Neural crest cell (in vitro differentiated cells): Measurements from ENCODE around the gene SELENOM. TPM values are rescaled to one million over a fixed set of nuclear protein-coding genes. Genes with fewer than 3 reads are reported as not detected.

Experiments used
- DNase-seq: peaks from one replicate; pipeline ENCODE4 v3.0.0; 2021; ENCODE audit warnings: low read depth, mixed read lengths, low spot score
- H3K27ac Mint-ChIP-seq: one replicate; pipeline ENCODE4 v1.8.0; 2021; ENCODE audit warnings: mild to moderate bottlenecking, mixed read lengths; ENCODE audit not compliant: unreplicated experiment
- H3K27me3 Mint-ChIP-seq: 2 replicates; pipeline ENCODE4 v1.8.0; 2021; ENCODE audit warnings: low read depth, mild to moderate bottlenecking, mixed read lengths
- H3K36me3 Mint-ChIP-seq: 2 replicates; pipeline ENCODE4 v1.8.0; 2021; ENCODE audit warnings: low read depth, mild to moderate bottlenecking, mixed read lengths
- H3K4me1 Mint-ChIP-seq: 2 replicates; pipeline ENCODE4 v1.8.0; 2021; ENCODE audit warnings: mixed read lengths
- H3K4me3 Mint-ChIP-seq: one replicate; pipeline ENCODE4 v1.8.0; 2021; ENCODE audit warnings: mild to moderate bottlenecking, mixed read lengths
- H3K9me3 Mint-ChIP-seq: 2 replicates; pipeline ENCODE4 v1.8.0; 2021; ENCODE audit warnings: mixed read lengths
- CTCF ChIP-seq: fragments of 200-600 bp; sonication (generic); conservative IDR thresholded peaks from 2 replicates; pipeline ENCODE4 v1.5.0; 2021; ENCODE audit warnings: antibody characterized with exemption, mild to moderate bottlenecking
- total RNA-seq: library from RNA; stranded (reverse); gene quantifications from 2 replicates; pipeline ENCODE4 v1.2.1, GENCODE V29; 2021

The SELENOM gene
- total RNA-seq, 1 donor from 2014 or later = 10.1 TPM

DNA sequence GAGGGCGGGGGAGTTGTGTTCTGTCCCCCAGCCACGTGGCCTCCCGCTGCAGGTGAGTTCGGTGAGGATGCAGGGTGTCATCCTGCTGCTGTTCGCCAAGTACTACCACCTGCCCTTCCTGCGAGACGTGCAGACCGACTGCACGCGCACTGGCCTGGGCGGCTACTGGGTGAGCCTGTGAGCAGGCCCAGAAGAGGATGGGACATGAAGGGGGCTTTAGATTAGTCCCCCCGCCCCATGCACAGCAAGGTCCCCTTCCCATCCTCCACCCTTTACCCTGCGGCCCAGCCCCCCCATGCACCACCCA is 19.5 kb upstream of the SELENOM start:
- H3K27ac Mint-ChIP-seq = no peak overlapping the region
- no peak for TF ChIP-seq CTCF
- H3K9me3 Mint-ChIP-seq = no peaks in the 10 kb centered on the region
- H3K36me3 Mint-ChIP-seq = no peaks in the 10 kb centered on the region
- DNase-seq = no peak
- no peak overlapping the region for H3K4me3 Mint-ChIP-seq
- no peaks in the 10 kb centered on the region for H3K27me3 Mint-ChIP-seq
- H3K4me1 Mint-ChIP-seq = peaks cover 11% of the 10 kb centered on the region

- TF ChIP-seq CTCF = no peak
- Mint-ChIP-seq H3K36me3 (no peaks in the 10 kb centered on the region), H3K27ac (no peak overlapping the region), H3K9me3 (no peaks in the 10 kb centered on the region), H3K4me3 (no peak overlapping the region), H3K27me3 (no peaks in the 10 kb centered on the region), H3K4me1 (peaks cover 11% of the 10 kb centered on the region)
- DNase-seq = no peak
Measured at GRCh38 chr22:31126128-31126868, 18.9 kb upstream of the SELENOM start.

GRCh38 chr22:31125521-31126117 is 18.3 kb upstream of the SELENOM start:
- Mint-ChIP-seq H3K27me3 (no peaks in the 10 kb centered on the region), H3K9me3 (no peaks in the 10 kb centered on the region), H3K4me3 (no peak overlapping the region), H3K36me3 (no peaks in the 10 kb centered on the region), H3K27ac (no peak overlapping the region), H3K4me1 (peaks cover 11% of the 10 kb centered on the region)
- no peak for TF ChIP-seq CTCF
- no peak for DNase-seq

- Mint-ChIP-seq H3K4me3 (no peak overlapping the region), H3K27ac (no peak overlapping the region), H3K9me3 (no peaks in the 10 kb centered on the region), H3K4me1 (peaks cover 11% of the 10 kb centered on the region), H3K36me3 (no peaks in the 10 kb centered on the region), H3K27me3 (no peaks in the 10 kb centered on the region)
- no peak for DNase-seq
- TF ChIP-seq CTCF = no peak
Measured at GRCh38 chr22:31124811-31125465, 17.6 kb upstream of the SELENOM start.

GRCh38 chr22:31124290-31124689 is 16.9 kb upstream of the SELENOM start:
- H3K4me3 Mint-ChIP-seq = peak overlapping the region; percentile 34
- peaks cover 11% of the 10 kb centered on the region for H3K4me1 Mint-ChIP-seq
- no peaks in the 10 kb centered on the region for H3K9me3 Mint-ChIP-seq
- no peak overlapping the region for H3K27ac Mint-ChIP-seq
- TF ChIP-seq CTCF = no peak
- no peaks in the 10 kb centered on the region for H3K27me3 Mint-ChIP-seq
- no peak for DNase-seq
- no peaks in the 10 kb centered on the region for H3K36me3 Mint-ChIP-seq
